GM21381 (cell line): ENCODE measurements around the gene KIF25.
"Not testable (repeated sequence)": the region's sequence is repeated elsewhere in the genome, so short reads cannot be mapped to it uniquely, and the experiment has no call there.

Experiments
- ATAC-seq: cut with Tn5 transposase; IDR thresholded peaks from one replicate; pipeline ENCODE4 v1.9.1; 2021; ENCODE audit warnings: mild to moderate bottlenecking, moderate library complexity; ENCODE audit not compliant: unreplicated experiment

KIF25 gene

DNA sequence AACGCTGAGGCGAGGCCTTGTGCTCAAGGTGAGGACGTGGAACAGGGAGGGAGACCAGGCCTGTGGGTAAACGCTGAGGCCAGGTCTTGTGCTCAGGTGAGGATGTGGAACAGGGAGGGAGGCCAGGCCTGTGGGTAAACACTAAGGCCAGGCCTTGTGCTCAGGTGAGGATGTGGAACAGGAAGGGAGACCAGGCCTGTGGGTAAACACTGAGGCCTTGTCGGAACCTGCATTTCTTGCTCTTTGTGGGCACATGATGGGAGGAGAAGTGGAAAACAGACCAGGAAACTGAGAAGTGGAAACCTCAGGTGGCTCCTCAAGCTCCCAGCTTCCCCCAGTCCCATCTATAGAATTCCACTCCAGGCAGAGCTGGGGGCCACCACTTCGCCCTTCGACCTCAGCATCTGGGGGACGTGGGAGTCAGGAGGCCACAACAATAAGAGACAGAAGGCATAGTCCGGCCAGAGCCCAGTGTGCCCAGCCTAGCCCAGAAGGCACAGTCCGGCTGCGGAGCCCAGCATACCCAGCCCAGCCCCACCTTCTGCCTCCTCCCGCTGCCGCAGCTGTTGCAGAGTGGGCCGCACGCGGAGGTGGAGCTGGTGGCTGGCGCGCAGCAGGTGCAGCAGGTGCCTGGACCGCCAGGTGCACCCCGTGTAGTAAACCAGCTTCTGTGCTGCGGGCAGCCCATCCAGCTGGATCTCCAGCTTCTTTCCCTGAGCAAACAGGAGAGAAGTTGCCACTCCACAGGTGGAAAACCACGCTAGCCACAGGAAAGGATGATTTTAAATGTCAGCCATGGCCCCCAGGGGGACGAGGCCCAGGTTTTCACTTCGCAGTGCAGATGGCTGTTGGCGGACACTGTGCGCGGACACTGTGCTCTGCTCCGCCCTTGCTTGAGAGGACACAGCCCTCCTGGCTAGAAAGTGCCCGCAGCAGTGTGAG, 64.1 kb downstream of the KIF25 start:
- no peak for ATAC-seq

DNA sequence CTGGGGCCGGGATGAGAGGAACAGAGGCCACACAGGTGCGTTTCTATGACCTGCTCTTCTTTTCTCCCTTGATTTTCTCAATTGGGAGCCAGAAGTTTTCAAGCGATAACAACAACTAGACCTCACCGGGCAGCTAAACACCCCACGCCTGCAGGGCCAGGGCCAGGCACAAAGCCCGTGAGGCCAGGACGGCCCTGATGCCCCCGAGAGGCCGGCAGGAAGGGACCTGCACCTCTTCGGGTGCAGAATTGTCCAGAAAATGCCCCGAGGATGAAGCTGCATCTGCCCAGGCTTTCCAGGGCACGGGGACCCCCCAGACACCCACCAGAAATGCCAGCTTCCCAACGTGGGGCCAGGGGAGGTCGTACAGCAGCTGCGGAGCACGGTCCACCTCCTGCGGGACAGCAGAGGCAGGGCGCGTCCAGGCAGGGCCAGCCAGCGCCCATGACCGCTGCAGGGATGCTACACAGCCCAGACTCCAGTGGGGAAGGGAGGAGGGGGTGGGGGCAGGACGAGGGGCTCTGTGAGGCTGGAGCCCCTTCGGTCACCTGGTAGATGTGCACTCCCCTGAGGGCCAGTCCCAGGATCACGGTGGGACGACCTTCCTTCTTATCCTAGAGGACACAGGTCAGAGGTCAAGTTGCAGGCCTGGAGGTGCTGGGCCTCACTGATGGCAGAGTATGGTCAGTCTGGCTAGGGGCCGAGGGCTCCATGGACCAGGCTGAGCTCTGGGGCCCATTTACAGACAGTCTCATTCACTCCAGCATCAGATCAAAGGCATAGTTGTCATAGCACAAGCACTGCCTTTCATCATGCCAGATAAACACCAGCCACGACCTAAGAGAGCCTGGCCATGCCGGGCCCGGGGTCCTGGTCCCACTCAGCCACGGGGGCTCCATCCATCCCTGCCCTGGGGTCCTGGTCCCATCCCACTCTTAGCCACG, 65.1 kb downstream of the KIF25 start:
- no peak for ATAC-seq

DNA sequence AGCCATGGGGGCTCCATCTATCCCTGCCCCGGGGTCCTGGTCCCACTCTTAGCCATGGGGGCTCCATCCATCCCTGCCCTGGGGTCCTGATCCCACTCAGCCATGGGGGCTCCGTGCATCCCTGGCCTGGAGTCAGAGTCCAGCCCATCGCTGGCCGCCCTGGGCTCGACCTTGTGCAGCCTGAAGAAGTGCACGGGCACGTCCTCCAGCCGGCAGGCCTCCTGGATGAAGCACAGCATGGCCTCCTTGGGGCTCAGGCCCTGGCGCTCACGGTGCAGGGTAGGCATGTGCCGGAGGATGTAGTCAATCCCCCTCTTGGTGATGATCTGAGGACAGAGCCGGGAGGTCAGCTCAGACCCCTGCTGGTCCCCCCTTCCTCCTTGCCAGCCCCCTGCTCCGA, 66.0 kb downstream of the KIF25 start:
- no peak for ATAC-seq

GRCh38 chr6:168064226-168064807, 66.8 kb downstream of the KIF25 start:
- no peak for ATAC-seq

DNA sequence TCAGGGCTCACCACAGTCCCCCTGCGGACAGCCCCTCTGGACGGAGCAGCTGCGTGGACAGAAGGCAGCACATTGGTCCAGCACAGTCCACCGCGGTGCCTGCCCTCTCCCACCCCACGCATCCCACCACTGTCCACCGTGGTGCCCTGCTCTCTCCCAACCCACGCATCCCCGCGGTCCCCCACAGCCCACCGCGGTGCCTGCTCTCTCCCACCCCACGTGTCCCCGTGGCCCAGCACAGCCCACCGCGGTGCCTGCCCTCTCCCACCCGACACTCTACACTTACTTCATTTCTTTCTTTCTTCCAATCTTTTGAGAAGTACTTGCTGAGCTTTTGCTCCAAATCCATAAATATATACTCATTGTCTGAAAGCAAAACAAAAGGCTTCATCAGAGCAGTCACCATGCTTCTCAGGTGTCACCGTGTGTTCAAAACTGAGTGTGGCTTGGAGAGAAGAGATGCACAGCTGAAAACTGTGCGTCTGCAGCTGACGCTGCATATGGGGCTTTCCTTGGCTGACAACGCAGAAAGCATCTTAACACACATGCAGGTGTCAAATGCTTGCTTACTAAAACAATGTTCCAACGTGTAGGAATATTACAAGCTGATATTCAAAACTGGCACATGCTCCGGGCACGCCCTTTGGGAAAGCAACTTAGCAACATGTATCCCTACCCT, 69.7 kb downstream of the KIF25 start:
- ATAC-seq, result no peak

DNA sequence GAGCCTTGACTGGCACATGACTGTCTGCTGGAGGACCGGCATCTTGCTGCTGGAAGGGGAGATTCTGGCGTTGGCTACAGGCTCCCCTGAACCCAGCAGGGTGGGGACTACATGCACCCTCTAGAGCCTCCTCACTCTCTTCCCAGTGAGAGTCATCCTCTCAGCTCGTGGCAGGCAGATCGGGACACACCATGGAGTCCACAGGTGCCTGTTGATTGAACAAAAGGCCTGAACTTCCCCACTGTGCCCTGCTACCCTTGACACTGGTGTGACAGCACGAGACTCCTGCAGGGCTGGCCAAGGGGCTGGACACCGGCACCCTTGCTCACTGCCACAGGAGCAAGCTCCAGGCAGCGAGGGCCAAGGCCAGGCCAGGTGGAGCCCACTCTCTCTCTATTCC, 73.3 kb downstream of the KIF25 start:
- ATAC-seq, result no peak

- ATAC-seq, result no peak
Observed at GRCh38 chr6:168071620-168072019, 74.1 kb downstream of the KIF25 start.

DNA sequence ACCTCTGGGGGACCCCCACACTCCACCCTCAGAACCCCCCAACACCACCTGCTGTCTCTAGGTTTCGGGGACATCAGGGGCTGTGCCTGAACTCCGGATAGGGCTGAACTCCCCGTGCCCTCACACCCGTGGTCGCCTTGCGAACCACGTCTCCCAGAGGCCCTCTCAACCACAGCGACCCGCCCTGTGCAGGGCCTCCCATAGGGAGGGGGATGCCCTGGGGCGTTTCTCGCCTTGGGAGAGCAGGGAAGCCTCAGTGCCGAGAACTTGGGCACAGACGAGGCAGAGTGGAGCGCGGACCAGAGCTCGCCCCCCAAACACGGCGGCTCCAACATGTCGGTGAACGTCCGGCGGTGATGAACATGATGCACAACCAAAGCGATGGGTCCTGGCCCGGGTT, 74.8 kb downstream of the KIF25 start:
- no peak for ATAC-seq

DNA sequence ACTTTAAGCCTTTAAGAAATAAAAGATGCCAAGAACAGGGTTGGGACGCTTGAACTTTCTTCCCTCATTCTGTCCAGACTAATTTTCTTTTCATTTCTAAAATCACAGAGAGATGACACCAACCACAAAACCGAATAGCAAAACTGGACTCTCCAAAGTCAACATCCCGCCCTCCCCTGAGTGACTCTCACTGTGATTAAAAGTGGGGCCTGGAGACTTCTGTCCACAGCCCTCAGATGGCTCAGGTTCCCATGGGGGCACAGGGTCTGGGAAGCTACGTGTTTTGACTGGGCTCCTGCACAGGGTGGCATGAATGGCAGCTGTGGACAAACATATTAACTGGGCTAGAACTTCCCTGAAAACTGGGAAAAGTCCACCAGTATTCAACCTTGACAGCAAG, 75.3 kb downstream of the KIF25 start:
- no peak for ATAC-seq

GRCh38 chr6:168073937-168074730, 76.7 kb downstream of the KIF25 start:
- no peak for ATAC-seq

DNA sequence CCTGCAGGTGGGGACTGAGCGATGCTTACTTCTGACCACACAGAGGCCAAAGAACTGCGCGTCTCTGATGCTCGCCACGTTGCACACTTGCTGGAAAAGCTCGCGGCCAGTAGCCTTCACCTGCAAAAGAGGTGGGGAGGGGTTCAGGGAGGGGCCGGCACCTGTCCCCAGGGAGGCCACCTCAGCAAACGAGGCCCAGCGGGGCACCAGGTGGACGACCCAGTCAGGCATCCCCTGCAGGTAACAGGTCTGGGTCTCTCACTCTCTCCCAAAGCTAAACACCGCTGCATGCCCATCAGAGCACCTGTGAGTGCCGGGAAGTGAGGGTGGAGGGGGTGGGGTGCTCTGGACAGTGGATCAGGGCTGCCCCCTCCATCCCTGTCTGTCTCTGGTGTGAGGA, 77.7 kb downstream of the KIF25 start:
- ATAC-seq, result no peak

GRCh38 chr6:168075787-168076202, 78.3 kb downstream of the KIF25 start:
- ATAC-seq, result no peak

DNA sequence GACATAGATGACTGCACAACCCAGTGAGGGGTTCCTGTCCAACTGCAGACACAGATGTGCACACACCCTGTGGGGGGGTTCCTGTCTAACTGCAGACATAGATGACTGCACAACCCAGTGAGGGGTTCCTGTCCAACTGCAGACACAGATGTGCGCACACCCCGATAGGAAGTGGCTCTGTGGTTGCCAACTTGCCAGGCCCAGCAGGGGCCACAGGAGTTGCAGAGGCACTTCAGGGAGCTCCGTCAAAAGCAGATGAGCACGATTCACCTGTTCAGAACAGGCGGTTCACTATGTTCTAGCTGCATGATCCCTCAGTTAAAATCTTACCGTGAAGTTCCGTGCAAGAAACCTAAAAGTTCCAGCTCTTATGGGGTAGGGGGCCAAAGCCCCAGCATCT, 79.9 kb downstream of the KIF25 start:
- not testable (repeated sequence) for ATAC-seq

DNA sequence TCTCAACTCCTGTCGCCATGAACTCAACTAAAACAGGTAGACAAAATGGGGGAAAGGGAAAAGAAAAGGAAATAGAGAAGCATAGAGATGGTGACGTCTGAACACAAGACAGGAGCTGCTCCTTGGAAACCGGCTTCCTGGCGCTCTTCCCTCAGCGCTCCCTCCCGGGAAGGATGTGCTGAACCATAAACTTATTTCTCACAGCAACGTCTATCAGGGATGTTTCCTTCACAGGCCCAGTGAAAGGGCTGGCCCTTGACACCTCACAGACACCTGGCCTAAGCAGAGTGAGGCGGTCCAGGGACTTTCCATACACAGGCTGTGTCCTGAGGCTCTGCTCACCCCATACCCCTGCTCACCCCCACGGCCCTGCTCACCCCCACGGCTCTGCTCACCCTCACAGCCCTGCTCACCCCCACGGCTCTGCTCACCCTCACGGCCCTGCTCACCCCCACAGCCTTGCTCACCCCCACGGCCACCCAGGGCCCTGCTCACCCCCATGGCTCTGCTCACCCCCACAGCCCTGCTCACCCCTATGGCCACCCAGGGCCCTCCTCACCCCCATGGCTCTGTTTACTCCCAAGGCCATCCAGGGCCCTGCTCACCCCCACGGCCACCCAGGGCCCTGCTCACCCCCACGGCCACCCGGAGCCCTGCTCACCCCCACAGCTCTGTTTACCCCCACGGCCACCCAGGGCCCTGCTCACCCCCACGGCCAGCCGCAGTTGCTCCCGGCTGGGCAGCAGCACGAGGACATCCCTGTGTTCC, 80.9 kb downstream of the KIF25 start:
- ATAC-seq, result no peak

DNA sequence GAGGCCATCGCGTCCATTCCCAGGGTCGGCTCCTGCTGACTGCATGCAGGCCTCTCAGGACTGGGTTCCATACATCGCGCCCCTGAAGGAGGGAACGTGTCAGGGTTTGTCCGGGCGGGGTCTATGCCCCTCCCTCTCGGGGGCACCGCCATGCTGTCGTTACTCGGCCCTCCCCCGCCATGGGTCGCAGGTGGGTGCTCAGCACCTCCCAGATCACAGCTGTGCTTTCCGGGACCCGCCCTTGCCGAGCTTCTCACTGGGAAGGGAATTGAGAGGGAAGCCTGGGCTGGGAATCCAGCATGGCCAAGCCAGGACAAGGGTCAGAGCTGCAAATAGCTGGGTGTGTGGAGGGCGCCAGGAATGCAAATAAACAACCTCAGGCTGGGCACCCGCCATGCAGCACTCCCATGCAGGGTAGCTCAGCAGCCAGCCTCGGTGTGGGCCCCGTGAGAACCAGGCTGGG, 81.5 kb downstream of the KIF25 start, which contains the start of gene FRMD1:
Gene FRMD1, minus strand, starts transcription at position 270 of the 463 bp plus-strand sequence. Its CDS starts 118 bp downstream, at position 152.
- ATAC-seq, result no peak

DNA sequence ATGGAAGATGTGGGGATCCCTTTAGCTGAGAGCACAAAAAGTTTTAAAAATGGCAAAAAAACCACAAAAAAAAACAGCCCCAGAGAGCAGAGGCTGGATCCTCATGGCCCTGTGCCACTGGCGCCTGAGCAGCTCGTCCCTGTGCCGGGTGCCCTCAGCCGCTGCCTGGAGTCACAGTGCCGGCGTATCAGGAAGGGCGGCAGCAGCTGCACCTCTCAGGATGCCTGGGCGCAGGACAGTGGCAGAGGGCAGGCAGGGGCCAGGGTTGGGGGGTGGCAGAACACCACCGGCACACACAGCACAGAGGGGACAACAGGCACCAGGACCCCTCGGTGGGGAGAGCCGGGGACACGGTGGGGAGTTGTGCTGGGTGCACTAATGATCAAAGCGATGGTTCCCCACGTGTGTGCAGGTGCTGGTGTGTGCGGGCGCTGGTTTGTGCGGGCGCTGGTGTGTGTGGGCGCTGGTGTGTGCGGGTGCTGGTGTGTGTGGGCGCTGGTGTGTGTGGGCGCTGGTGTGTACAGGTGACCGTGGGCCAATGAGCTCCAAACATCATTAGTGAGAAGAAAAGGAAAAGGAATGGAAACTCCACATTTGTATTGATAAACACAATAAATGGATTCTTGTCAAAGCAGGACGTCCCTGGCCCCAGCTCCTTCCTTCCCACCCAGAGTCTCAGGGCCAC, 83.1 kb downstream of the KIF25 start:
- ATAC-seq, result no peak

DNA sequence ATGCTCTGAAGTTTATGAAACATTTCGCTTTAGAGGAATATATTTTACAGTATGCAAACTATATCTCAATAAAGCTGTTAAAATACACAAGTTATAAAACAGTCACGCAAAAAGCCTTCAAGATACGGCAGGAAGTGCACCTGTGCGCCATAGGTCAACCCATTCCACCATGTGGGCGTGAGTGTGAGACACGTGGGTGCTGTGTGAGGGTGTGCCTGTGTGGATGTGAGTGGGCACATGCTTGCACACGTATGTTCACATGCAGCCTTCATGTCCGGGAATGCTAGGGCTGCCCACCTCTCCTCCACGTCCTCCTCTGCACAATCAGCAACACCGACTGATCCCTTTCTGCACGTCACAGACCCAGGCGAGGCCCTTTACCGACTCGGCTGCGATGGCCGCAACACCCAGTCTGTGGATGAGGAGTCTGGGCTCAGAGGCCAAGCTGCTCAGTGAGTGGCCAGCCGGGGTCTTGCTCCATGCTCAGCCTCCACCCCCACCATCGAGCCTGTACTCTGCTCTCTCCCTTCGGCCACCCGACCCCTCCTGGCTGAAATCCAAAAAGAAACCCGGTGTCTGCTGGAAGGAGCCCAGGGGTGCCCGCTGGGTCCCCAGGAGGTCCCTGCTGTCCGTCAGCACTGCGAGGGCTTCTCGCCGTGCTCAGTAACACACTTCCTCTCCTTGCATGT, 84.5 kb downstream of the KIF25 start:
- ATAC-seq, result no peak
